BLaER1 treated with 17β-estradiol and CSF1 and Interleukin-3, amounts not matched to agents 10 nM and 100 nM (cell line): ENCODE results near the gene REL.

Source experiments
- H3K27ac ChIP-seq, 11 experiments: shearing (Covaris generic); formaldehyde crosslinking; 2 replicates each; pipeline ENCODE4 v1.8.1; 2022
- H3K27me3 ChIP-seq, 11 experiments: shearing (Covaris generic); formaldehyde crosslinking; 2 replicates each; pipeline ENCODE4 v1.8.1; 2022
- H3K36me3 ChIP-seq, 11 experiments: shearing (Covaris generic); formaldehyde crosslinking; 2 replicates each; pipeline ENCODE4 v1.8.1; 2022
- H3K4me1 ChIP-seq, 10 experiments: shearing (Covaris generic); formaldehyde crosslinking; 2 replicates each; pipeline ENCODE4 v1.8.1; 2022
- H3K4me2 ChIP-seq, 11 experiments: shearing (Covaris generic); formaldehyde crosslinking; 2 replicates each; pipeline ENCODE4 v1.8.1; 2022
- H3K4me3 ChIP-seq, 10 experiments: shearing (Covaris generic); formaldehyde crosslinking; 2 replicates each; pipeline ENCODE4 v1.8.1; 2022
- H3K9ac ChIP-seq, 11 experiments: shearing (Covaris generic); formaldehyde crosslinking; 2 replicates each; pipeline ENCODE4 v1.8.1; 2022
- H3K9me3 ChIP-seq, 11 experiments: shearing (Covaris generic); formaldehyde crosslinking; replicated peaks in 1 of 11; 2 replicates each; pipeline ENCODE4 v1.8.1; 2022
- H4K20me1 ChIP-seq, 11 experiments: shearing (Covaris generic); formaldehyde crosslinking; 2 replicates each; pipeline ENCODE4 v1.8.1; 2022
- Cebpa-rat ChIP-seq, 11 experiments: shearing (Covaris generic); IDR thresholded peaks; 2 replicates each; pipeline ENCODE4 v1.8.1; 2022

REL gene

DNA sequence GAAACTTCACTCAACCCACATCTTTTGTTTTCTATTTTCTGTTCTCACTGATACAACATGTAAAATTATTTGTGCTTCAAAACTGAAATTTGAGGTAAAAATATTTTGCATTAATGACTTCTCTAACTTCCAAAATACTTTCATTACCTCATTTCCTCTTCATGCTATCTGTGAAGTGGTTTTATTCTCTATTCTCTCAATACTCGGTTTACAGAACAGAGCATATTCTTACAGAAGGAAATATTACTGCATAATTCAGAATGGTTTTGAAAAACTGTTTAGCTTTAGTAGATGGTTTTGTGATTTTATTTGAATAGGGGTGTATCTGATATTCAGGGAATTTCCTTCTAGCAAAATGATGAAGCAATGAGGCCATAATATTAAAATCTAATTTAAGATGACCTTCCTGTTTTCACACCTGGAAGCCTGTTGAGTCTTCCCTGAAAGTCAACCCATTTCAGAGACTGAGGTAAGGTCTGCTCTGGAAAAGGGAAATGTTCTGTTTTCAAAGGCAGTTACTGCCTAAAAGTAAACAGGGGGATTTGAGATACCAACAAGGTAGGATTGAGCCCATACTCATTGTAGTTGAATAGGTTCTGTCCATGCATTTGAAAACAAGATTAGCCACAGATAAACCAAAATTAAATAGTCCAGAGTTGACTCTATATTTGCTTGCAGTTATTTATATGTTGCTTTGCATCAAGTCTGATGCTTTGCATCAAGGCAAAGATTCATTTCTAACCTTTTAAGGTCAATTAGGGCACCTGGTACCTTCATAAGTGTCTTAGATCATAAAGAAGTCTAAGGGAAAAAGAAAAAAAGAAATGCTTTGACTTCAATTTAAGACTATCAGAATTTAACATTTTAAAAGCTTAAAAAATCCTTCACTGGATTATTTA lies 85.4 kb downstream of the REL start:
- peaks cover 11 to 31% (median 25%) of the 10 kb centered on the region in 10 experiments; a peak in 19 of 20 replicates for H3K4me1 ChIP-seq
- H3K36me3 ChIP-seq: peaks cover 0 to 11% (median 3%) of the 10 kb centered on the region in 11 experiments; a peak in 4 of 22 replicates
- H3K4me3 ChIP-seq: no peak overlapping the region
- peak overlapping the region in 10 of 11 experiments; percentile 16 to 56 (median 37); a peak in 14 of 22 replicates for H3K4me2 ChIP-seq
- H4K20me1 ChIP-seq: no peaks in the 10 kb centered on the region
- no peaks in the 10 kb centered on the region for H3K27me3 ChIP-seq
- H3K9ac ChIP-seq: no peak overlapping the region
- no peak for TF ChIP-seq Cebpa-rat (IDR thresholded peaks at IDR 0.05)
- H3K27ac ChIP-seq: no peak overlapping the region
- peaks cover 0 to 5% (median 0%) of the 10 kb centered on the region in 11 experiments; a peak in 2 of 22 replicates for H3K9me3 ChIP-seq

DNA sequence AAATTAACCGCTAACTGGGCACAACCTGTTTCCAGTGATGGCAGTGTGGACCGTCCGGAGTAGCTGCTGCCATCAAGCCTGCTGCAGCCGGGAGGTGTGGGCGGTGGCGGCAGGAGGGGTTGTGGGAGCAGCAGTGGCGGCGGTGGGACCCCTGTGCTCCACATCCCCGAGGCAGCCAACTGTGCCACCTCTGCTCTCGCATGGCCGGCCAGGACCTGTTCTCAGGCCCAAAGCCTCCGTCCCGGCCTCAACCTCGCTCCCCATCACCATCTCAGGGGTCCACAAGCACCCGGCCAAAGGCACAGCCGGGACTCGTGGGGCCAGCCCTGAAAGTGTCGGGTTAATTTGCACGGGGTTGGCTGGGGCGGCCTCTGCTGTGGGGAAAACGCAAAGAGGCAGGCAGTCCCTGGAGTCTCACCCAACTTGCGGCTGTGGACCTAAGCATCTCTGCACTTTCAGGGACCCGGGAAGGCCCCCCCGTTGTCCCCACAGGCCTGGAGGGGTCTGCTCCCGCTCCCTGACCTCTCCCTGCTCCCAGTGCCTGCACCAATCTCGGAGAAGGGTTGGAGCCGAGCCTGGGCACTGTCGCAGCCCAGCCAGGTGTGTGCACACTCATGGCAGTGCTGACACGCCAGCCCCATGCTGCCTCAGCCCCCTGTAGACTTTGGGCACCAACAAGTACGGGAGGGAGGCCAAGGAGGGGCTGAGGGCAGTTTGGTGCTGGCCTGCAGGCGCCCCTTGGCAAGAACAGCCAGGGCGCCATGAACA lies 91.7 kb downstream of the REL start:
- Histone ChIP-seq H3K4me2 (no peak overlapping the region), H3K4me3 (no peak overlapping the region), H3K9me3 (peaks cover 0 to 15% (median 0%) of the 10 kb centered on the region in 11 experiments; a peak in 2 of 22 replicates), H3K4me1 (peaks cover 0 to 6% (median 0%) of the 10 kb centered on the region in 10 experiments; a peak in 5 of 20 replicates), H4K20me1 (no peaks in the 10 kb centered on the region), H3K36me3 (peaks cover 0 to 15% (median 0%) of the 10 kb centered on the region in 11 experiments; a peak in 3 of 22 replicates), H3K27me3 (no peaks in the 10 kb centered on the region), H3K27ac (no peak overlapping the region), H3K9ac (no peak overlapping the region)
- no peak for TF ChIP-seq Cebpa-rat (IDR thresholded peaks at IDR 0.05)

DNA sequence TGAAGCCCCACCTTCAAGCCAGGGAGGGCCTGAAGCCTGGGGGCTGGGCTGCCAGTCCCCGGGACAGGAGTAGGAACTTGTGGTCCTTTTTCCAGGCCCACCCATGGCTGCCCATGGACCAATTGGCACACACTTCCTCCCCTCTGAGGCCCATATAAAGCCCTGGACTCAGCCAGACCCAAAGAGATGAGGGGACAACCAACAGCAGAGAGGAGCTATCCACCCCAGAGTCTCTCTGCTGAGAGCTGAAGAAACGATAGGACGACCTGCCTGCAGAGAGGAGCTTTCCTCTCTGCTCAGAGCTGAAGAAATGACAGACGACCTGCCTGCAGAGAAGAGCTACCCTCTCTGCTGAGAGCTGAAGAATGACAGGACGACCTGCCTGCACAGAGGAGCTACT lies 92.3 kb downstream of the REL start:
- TF ChIP-seq Cebpa-rat (IDR thresholded peaks at IDR 0.05): no peak
- Histone ChIP-seq H3K27ac (no peak overlapping the region), H3K9me3 (peaks cover 0 to 15% (median 0%) of the 10 kb centered on the region in 11 experiments; a peak in 2 of 22 replicates), H3K4me2 (no peak overlapping the region), H3K36me3 (peaks cover 0 to 15% (median 0%) of the 10 kb centered on the region in 11 experiments; a peak in 3 of 22 replicates), H3K27me3 (no peaks in the 10 kb centered on the region), H4K20me1 (no peaks in the 10 kb centered on the region), H3K4me1 (peaks cover 0 to 7% (median 0%) of the 10 kb centered on the region in 10 experiments; a peak in 5 of 20 replicates), H3K9ac (no peak overlapping the region), H3K4me3 (no peak overlapping the region)

DNA sequence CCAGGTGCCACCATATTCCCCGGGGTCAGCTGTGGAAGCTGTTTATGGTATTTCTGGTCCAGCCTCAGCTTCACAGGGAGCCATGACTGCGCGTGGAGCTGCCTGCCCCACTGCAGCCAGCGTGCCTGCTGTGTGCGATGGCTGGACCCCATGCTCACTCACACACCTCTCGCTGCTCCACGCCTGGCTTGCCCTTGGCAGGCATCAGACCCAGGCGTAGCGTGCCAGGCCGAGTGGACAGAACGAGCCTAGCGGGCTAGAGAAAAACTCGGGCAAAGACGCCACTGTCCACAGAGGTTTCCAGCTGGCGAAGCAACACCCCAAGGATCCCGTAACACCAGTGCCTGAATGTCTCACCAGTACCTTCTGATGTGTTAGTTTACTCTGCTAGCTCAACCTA lies 93.3 kb downstream of the REL start:
- peaks cover 0 to 15% (median 0%) of the 10 kb centered on the region in 11 experiments; a peak in 3 of 22 replicates for H3K36me3 ChIP-seq
- no peaks in the 10 kb centered on the region for H3K27me3 ChIP-seq
- TF ChIP-seq Cebpa-rat (IDR thresholded peaks at IDR 0.05): no peak
- H3K4me1 ChIP-seq: peaks cover 0 to 16% (median 7%) of the 10 kb centered on the region in 10 experiments; a peak in 14 of 20 replicates
- H4K20me1 ChIP-seq: no peaks in the 10 kb centered on the region
- H3K9ac ChIP-seq: no peak overlapping the region
- no peak overlapping the region for H3K4me3 ChIP-seq
- no peak overlapping the region for H3K4me2 ChIP-seq
- peaks cover 0 to 15% (median 0%) of the 10 kb centered on the region in 11 experiments; a peak in 2 of 22 replicates for H3K9me3 ChIP-seq
- no peak overlapping the region for H3K27ac ChIP-seq
